DMS114 treated with DMSO at 0.1 percent for 48 hours (cell line): Measurements from ENCODE around the gene MRFAP1.
"Not testable (repeated sequence)": the region's sequence is repeated elsewhere in the genome, so short reads cannot be mapped to it uniquely, and the experiment has no call there.

Experiments used
- DNase-seq: peaks from one replicate; lab custom pipeline; 2025; ENCODE audit not compliant: unreplicated experiment; lab: John Stamatoyannopoulos, UW

Gene MRFAP1

GRCh38 chr4:6610856-6611430 lies 29.5 kb upstream of the MRFAP1 start:
- no peak for DNase-seq

- DNase-seq = no peak
These were observed 27.4 kb upstream of the MRFAP1 start for GRCh38 chr4:6612961-6613675.

- DNase-seq = no peak
These were observed 26.5 kb upstream of the MRFAP1 start for GRCh38 chr4:6613676-6614651.

- no peak for DNase-seq
These were observed 25.7 kb upstream of the MRFAP1 start for GRCh38 chr4:6614701-6615230.

- no peak for DNase-seq
These were observed 24.1 kb upstream of the MRFAP1 start for GRCh38 chr4:6616087-6616995.

- no peak for DNase-seq
These were observed 23.2 kb upstream of the MRFAP1 start for GRCh38 chr4:6617246-6617645.

- DNase-seq = no peak
These were observed 21.9 kb upstream of the MRFAP1 start for GRCh38 chr4:6618386-6619115.

GRCh38 chr4:6619116-6619465 lies 21.4 kb upstream of the MRFAP1 start:
- DNase-seq = no peak

GRCh38 chr4:6619466-6620255 lies 20.8 kb upstream of the MRFAP1 start:
- no peak for DNase-seq

GRCh38 chr4:6620296-6620695 lies 20.2 kb upstream of the MRFAP1 start:
- DNase-seq = no peak

- no peak for DNase-seq
These were observed 19.5 kb upstream of the MRFAP1 start for GRCh38 chr4:6620891-6621555.

GRCh38 chr4:6621556-6621927 lies 18.9 kb upstream of the MRFAP1 start:
- DNase-seq = no peak

- no peak for DNase-seq
These were observed 17.7 kb upstream of the MRFAP1 start for GRCh38 chr4:6622744-6623143.

- no peak for DNase-seq
These were observed 15.2 kb upstream of the MRFAP1 start for GRCh38 chr4:6625256-6625655.

GRCh38 chr4:6626066-6626465 lies 14.4 kb upstream of the MRFAP1 start:
- DNase-seq = no peak

- no peak for DNase-seq
These were observed 12.7 kb upstream of the MRFAP1 start for GRCh38 chr4:6627832-6628231.

GRCh38 chr4:6628484-6628883 lies 12.0 kb upstream of the MRFAP1 start:
- not testable (repeated sequence) for DNase-seq

- no peak for DNase-seq
These were observed 8.4 kb upstream of the MRFAP1 start for GRCh38 chr4:6632125-6632524.
